ENCODE results near the gene PCBP4.

The PCBP4 gene

GRCh38 chr3:51974277-51974962 lies 7.2 kb upstream of the PCBP4 start:
- no peak for DNase-seq (ENCODE audit: low read depth, low spot score)

- DNase-seq (ENCODE audit: low read depth, low spot score), result no peak
These were observed 4.1 kb upstream of the PCBP4 start for GRCh38 chr3:51971350-51971749.

- DNase-seq (ENCODE audit: low read depth, low spot score), result no peak
These were observed 3.5 kb upstream of the PCBP4 start for GRCh38 chr3:51970606-51971300.

GRCh38 chr3:51969841-51970240 lies 2.6 kb upstream of the PCBP4 start:
- no peak for DNase-seq (ENCODE audit: low read depth, low spot score)

- DNase-seq (ENCODE audit: low read depth, low spot score), result peak; percentile 57
These were observed 1.8 kb upstream of the PCBP4 start for GRCh38 chr3:51968883-51969678.

GRCh38 chr3:51968170-51968775 lies 1.0 kb upstream of the PCBP4 start:
- DNase-seq (ENCODE audit: low read depth, low spot score), result peak; percentile 51

GRCh38 chr3:51966922-51967383 lies 301 bp downstream of the PCBP4 start:
- no peak for DNase-seq (ENCODE audit: low read depth, low spot score)

GRCh38 chr3:51966486-51966885 lies 768 bp downstream of the PCBP4 start:
- no peak for DNase-seq (ENCODE audit: low read depth, low spot score)

GRCh38 chr3:51966016-51966415 lies 1.2 kb downstream of the PCBP4 start:
- no peak for DNase-seq (ENCODE audit: low read depth, low spot score)

- no peak for DNase-seq (ENCODE audit: low read depth, low spot score)
These were observed 2.7 kb downstream of the PCBP4 start for GRCh38 chr3:51964521-51964920.

GRCh38 chr3:51963951-51964451 lies 3.3 kb downstream of the PCBP4 start:
- DNase-seq (ENCODE audit: low read depth, low spot score), result peak; percentile 52

- peak; percentile 40 for DNase-seq (ENCODE audit: low read depth, low spot score)
These were observed 4.3 kb downstream of the PCBP4 start for GRCh38 chr3:51962854-51963530.

GRCh38 chr3:51961602-51962569 lies 5.4 kb downstream of the PCBP4 start:
- no peak for DNase-seq (ENCODE audit: low read depth, low spot score)

GRCh38 chr3:51961011-51961410 lies 6.2 kb downstream of the PCBP4 start:
- DNase-seq (ENCODE audit: low read depth, low spot score), result no peak

GRCh38 chr3:51960386-51960785 lies 6.9 kb downstream of the PCBP4 start:
- no peak for DNase-seq (ENCODE audit: low read depth, low spot score)

- DNase-seq (ENCODE audit: low read depth, low spot score), result no peak
These were observed 7.6 kb downstream of the PCBP4 start for GRCh38 chr3:51959651-51960050.

GRCh38 chr3:51958603-51959521 lies 8.4 kb downstream of the PCBP4 start:
- DNase-seq (ENCODE audit: low read depth, low spot score), result no peak

- no peak for DNase-seq (ENCODE audit: low read depth, low spot score)
These were observed 9.6 kb downstream of the PCBP4 start for GRCh38 chr3:51957520-51958205.
